BLaER1 treated with 17β-estradiol and CSF1 and Interleukin-3, amounts not matched to agents 10 nM and 100 nM (cell line): Measurements from ENCODE around the gene HDAC11.
A peak's percentile ranks its signal among the peaks of the same experiment; 100 is the strongest.

Source experiments
- H3K27ac ChIP-seq, 11 experiments: shearing (Covaris generic); formaldehyde crosslinking; 2 replicates each; pipeline ENCODE4 v1.8.1; 2022
- H3K27me3 ChIP-seq, 11 experiments: shearing (Covaris generic); formaldehyde crosslinking; 2 replicates each; pipeline ENCODE4 v1.8.1; 2022
- H3K36me3 ChIP-seq, 11 experiments: shearing (Covaris generic); formaldehyde crosslinking; 2 replicates each; pipeline ENCODE4 v1.8.1; 2022
- H3K4me1 ChIP-seq, 10 experiments: shearing (Covaris generic); formaldehyde crosslinking; 2 replicates each; pipeline ENCODE4 v1.8.1; 2022
- H3K4me2 ChIP-seq, 11 experiments: shearing (Covaris generic); formaldehyde crosslinking; 2 replicates each; pipeline ENCODE4 v1.8.1; 2022
- H3K4me3 ChIP-seq, 10 experiments: shearing (Covaris generic); formaldehyde crosslinking; 2 replicates each; pipeline ENCODE4 v1.8.1; 2022
- H3K9ac ChIP-seq, 11 experiments: shearing (Covaris generic); formaldehyde crosslinking; 2 replicates each; pipeline ENCODE4 v1.8.1; 2022
- H3K9me3 ChIP-seq, 11 experiments: shearing (Covaris generic); formaldehyde crosslinking; replicated peaks in 1 of 11; 2 replicates each; pipeline ENCODE4 v1.8.1; 2022
- H4K20me1 ChIP-seq, 11 experiments: shearing (Covaris generic); formaldehyde crosslinking; 2 replicates each; pipeline ENCODE4 v1.8.1; 2022
- Cebpa-rat ChIP-seq, 11 experiments: shearing (Covaris generic); IDR thresholded peaks; 2 replicates each; pipeline ENCODE4 v1.8.1; 2022

The HDAC11 gene

DNA sequence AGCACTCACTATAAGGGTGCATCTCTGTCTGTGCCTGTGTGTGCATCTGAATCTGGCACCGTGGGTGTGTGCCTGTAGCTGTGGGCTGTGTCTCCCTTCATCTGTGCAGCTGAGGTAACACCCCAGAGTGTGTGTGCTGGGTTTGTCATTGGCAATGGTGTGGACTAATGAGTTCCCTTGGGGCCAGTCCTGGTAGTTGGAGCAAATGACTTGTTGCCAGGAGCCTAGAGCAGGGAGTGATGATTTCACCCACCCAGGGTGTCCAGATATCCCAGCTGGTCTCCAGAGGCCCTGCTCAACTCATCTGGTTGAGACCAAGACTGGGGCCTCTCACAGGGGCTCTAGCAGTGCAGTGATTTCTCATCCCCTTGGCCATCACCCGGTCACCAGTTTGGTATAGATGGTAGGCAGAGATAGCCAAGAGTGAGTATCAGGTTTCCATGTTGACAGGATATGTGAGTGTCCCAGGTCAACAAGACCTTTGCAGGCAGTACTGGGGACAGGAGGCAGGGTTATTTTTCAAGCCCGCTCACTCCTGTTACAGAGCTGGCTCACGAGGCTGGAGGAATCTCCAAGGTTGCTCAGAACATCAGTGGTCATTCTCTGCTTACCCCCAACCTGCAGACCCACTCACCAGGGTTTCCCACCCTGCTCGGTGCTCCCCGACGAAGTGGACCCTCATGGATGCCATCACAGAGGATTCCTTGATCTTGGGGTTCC is 4.1 kb upstream of the HDAC11 start:
- no peak overlapping the region for H3K9ac ChIP-seq
- H3K36me3 ChIP-seq: no peaks in the 10 kb centered on the region
- H3K27me3 ChIP-seq: no peaks in the 10 kb centered on the region; a peak in 1 of 22 replicates
- peaks cover 15 to 20% (median 19%) of the 10 kb centered on the region in 10 experiments for H3K4me1 ChIP-seq
- no peak overlapping the region for H3K27ac ChIP-seq
- no peak overlapping the region for H3K4me3 ChIP-seq
- no peak for TF ChIP-seq Cebpa-rat (IDR thresholded peaks at IDR 0.05)
- no peaks in the 10 kb centered on the region for H3K9me3 ChIP-seq
- peak overlapping the region in 1 of 11 experiments; percentile 6; a peak in 2 of 22 replicates for H3K4me2 ChIP-seq
- no peaks in the 10 kb centered on the region; a peak in 1 of 22 replicates for H4K20me1 ChIP-seq

DNA sequence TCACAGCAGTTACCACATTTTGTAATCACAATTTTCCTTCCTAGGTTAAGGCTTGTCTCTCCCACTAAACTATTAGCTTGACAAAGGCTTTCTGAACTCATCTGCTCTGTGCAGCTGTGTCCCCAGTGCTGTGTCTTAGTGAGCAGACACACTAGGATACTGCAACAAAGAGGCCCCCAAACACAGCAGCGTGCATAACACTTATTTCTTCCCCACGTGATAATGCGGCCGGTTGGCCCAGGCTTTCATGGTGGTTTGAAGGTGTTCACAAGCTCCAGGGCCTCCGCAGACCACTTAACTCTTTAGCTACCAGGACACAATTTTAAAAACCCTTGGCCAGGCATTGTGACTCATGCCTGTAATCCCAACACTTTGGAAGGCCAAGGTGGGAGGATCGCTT is 2.2 kb upstream of the HDAC11 start:
- no peaks in the 10 kb centered on the region; a peak in 1 of 22 replicates for H3K27me3 ChIP-seq
- H3K4me3 ChIP-seq: no peak overlapping the region
- H3K9me3 ChIP-seq: no peaks in the 10 kb centered on the region
- no peak overlapping the region for H3K27ac ChIP-seq
- peaks cover 26 to 38% (median 37%) of the 10 kb centered on the region in 10 experiments for H3K4me1 ChIP-seq
- H3K4me2 ChIP-seq: no peak overlapping the region
- no peaks in the 10 kb centered on the region; a peak in 1 of 22 replicates for H4K20me1 ChIP-seq
- no peaks in the 10 kb centered on the region for H3K36me3 ChIP-seq
- H3K9ac ChIP-seq: no peak overlapping the region
- TF ChIP-seq Cebpa-rat (IDR thresholded peaks at IDR 0.05): no peak

DNA sequence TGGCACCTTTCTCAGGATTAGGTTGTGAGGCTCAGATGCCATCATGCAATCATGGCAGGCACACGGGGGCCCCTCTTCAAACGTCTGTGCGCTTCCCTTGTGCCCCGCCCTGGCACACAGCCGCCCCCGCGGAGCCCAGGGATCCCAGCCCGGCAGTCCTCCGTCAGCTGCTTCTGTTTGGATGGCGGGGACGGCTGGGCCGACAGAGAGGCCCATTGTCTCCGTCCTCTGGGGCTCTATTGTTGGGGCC is 849 bp upstream of the HDAC11 start:
- peak overlapping the region; percentile 59 to 79 (median 70) for H3K4me3 ChIP-seq
- no peaks in the 10 kb centered on the region for H3K36me3 ChIP-seq
- peak overlapping the region; percentile 82 to 92 (median 89) for H3K27ac ChIP-seq
- H3K4me1 ChIP-seq: peaks cover 32 to 51% (median 50%) of the 10 kb centered on the region in 10 experiments
- no peaks in the 10 kb centered on the region; a peak in 1 of 22 replicates for H4K20me1 ChIP-seq
- TF ChIP-seq Cebpa-rat (IDR thresholded peaks at IDR 0.05): no peak
- H3K27me3 ChIP-seq: no peaks in the 10 kb centered on the region; a peak in 1 of 22 replicates
- H3K4me2 ChIP-seq: peak overlapping the region; percentile 79 to 99 (median 93)
- H3K9ac ChIP-seq: peak overlapping the region; percentile 80 to 95 (median 87)
- no peaks in the 10 kb centered on the region for H3K9me3 ChIP-seq

DNA sequence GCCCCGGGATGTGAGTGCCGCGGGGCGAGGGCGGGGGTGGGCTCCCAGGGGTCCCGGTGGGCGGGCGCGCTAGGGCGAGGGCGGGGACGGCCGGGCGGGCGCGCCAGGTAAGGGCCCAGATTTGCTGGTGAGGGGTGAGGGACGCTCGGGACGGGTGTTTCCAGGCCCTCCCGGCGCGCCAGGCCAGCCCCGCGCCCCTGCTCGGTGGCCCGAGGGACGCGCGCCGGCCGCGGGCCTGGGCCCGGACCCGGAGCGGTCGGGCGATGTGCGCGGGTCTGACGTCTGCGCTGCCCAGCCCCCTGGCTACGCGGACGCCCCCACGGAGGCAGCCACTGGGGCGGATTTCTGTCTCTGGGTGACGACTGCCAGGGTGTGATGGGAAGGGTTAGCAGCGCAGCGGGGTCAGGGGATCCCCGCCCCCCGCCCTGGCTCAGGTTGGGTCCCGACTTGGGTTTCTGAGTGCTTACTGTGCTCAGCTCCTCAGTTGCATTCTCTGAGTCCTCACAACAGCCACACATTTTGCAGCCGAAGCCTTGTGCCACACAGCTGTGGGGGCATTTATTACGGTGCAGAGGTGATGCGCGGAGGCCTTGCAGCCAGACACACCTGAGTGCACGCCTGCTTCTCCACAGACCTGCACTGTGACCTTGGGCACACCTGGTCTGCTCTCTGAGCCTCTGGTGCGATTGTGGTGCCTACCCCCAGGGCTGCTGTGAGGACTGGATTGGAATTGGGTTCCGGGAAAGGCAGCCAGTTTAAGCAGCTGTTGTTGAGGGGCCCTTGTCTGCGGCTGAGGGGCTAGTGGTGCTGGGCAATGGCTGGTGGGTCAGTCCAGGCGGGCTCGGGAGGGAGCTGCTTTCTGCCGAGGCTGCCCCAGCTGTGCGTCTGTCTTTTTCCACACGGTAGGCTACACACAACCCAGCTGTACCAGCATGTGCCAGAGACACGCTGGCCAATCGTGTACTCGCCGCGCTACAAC is 523 bp downstream of the HDAC11 start:
- peak overlapping the region; percentile 61 to 90 (median 87) for H3K9ac ChIP-seq
- TF ChIP-seq Cebpa-rat (IDR thresholded peaks at IDR 0.05): no peak
- H3K36me3 ChIP-seq: no peaks in the 10 kb centered on the region
- peak overlapping the region; percentile 40 to 92 (median 57); a peak in 19 of 22 replicates for H3K27ac ChIP-seq
- H4K20me1 ChIP-seq: no peaks in the 10 kb centered on the region; a peak in 2 of 22 replicates
- peak overlapping the region; percentile 59 to 79 (median 70) for H3K4me3 ChIP-seq
- no peaks in the 10 kb centered on the region for H3K9me3 ChIP-seq
- H3K27me3 ChIP-seq: no peaks in the 10 kb centered on the region; a peak in 1 of 22 replicates
- peaks cover 45 to 65% (median 64%) of the 10 kb centered on the region in 10 experiments for H3K4me1 ChIP-seq
- peak overlapping the region; percentile 84 to 99 (median 97) for H3K4me2 ChIP-seq

DNA sequence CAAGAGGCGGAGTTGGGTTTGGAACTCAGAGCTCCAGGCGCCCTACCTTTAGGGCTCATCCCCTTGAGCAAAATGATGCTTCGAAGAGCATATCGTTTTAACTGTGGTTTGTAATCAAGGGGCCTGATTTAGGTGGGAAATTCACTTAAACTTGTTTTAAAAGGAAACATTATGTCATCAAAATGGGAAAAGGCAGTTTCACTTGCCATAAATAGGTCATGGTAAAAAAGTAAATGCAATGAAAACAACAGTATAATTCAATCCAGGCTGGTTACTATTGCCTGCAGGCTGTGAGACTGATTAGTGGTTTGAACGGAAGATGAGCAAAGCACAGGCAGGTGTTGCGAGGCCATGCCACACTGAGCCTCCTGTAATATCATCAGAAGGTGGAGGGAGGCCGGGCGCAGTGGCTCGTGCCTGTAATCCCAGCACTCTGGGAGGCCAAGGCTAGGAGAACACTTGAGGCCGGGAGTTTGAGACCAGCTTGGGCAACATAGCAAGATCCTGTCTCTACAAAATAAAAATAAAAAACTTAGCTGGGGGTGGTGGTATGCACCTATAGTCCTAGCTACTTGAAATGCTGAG is 2.1 kb downstream of the HDAC11 start:
- Histone ChIP-seq H3K9ac (peak overlapping the region in 1 of 11 experiments; percentile 7; a peak in 2 of 22 replicates), H3K4me2 (peak overlapping the region; percentile 82 to 99 (median 96); a peak in 21 of 22 replicates), H3K27me3 (no peaks in the 10 kb centered on the region; a peak in 1 of 22 replicates), H3K4me1 (peaks cover 51 to 72% (median 69%) of the 10 kb centered on the region in 10 experiments), H3K36me3 (no peaks in the 10 kb centered on the region), H4K20me1 (no peaks in the 10 kb centered on the region; a peak in 2 of 22 replicates), H3K4me3 (no peak overlapping the region), H3K9me3 (no peaks in the 10 kb centered on the region), H3K27ac (no peak overlapping the region)
- no peak for TF ChIP-seq Cebpa-rat (IDR thresholded peaks at IDR 0.05)

DNA sequence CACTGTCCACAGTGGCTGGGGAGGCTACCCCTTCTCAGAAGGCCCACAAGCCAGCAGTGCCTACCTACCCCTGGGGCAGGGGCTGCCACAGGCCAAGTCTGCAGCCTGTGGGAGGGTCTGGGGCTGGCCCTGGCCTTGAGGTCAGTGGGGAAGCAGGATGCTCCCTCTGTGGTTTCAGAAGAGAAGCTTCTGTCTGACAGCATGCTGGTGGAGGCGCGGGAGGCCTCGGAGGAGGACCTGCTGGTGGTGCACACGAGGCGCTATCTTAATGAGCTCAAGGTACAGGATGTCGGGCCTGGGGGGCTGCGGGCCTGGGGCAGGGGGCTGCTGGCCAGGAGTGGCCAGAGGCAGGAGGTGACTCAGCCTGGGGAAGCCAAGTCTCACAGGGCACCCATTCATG is 3.2 kb downstream of the HDAC11 start:
- H3K9ac ChIP-seq: no peak overlapping the region
- no peaks in the 10 kb centered on the region for H3K36me3 ChIP-seq
- no peak overlapping the region for H3K27ac ChIP-seq
- no peaks in the 10 kb centered on the region for H3K9me3 ChIP-seq
- H3K27me3 ChIP-seq: no peaks in the 10 kb centered on the region; a peak in 1 of 22 replicates
- no peak for TF ChIP-seq Cebpa-rat (IDR thresholded peaks at IDR 0.05)
- H3K4me2 ChIP-seq: peak overlapping the region in 10 of 11 experiments; percentile 22 to 99 (median 86); a peak in 16 of 22 replicates
- no peak overlapping the region for H3K4me3 ChIP-seq
- H3K4me1 ChIP-seq: peaks cover 51 to 71% (median 69%) of the 10 kb centered on the region in 10 experiments
- no peaks in the 10 kb centered on the region; a peak in 2 of 22 replicates for H4K20me1 ChIP-seq

DNA sequence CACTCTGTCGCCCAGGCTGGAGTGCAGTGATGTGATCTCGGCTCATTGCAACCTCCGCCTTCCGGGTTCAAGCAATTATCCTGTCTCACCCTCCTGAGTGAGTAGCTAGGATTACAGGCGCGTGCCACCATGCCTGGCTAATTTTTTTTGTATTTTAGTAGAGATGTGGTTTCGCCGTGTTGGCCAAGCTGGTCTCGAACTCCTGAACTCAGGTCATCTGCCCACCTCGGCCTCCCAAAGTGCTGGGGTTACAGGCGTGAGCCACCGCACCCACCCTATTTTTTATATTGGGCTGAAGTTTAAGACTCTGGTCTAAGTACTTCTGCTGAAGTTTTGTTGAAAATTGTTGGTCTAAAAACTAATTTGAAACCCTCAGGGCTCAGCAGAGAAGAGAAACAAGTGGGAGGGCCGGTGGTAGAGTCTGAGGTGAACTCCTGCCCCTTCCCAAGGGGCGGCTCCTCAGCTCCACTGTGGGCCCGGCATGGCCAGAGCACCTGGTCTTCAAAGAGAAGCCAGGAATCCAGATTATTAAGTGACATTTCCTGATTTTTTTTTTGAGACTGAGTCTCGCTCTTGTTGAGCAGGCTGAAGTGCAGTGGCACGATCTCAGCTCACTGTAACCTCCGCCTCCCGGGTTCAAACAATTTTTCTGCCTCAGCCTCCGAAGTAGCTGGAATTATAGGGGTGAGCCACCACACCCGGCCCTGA is 4.0 kb downstream of the HDAC11 start:
- peaks cover 43 to 65% (median 61%) of the 10 kb centered on the region in 10 experiments for H3K4me1 ChIP-seq
- H4K20me1 ChIP-seq: no peaks in the 10 kb centered on the region; a peak in 2 of 22 replicates
- no peak overlapping the region for H3K4me3 ChIP-seq
- H3K27me3 ChIP-seq: no peaks in the 10 kb centered on the region; a peak in 1 of 22 replicates
- peak overlapping the region in 5 of 11 experiments; percentile 33 to 53 (median 43); a peak in 8 of 22 replicates for H3K9ac ChIP-seq
- peak overlapping the region; percentile 80 to 99 (median 85); a peak in 21 of 22 replicates for H3K4me2 ChIP-seq
- TF ChIP-seq Cebpa-rat (IDR thresholded peaks at IDR 0.05): no peak
- H3K9me3 ChIP-seq: peaks cover 0 to 1% (median 0%) of the 10 kb centered on the region in 11 experiments; a peak in 3 of 22 replicates
- H3K27ac ChIP-seq: peak overlapping the region in 3 of 11 experiments; percentile 37 to 59 (median 53); a peak in 4 of 22 replicates
- 0 out of 22 replicates have a peak, but pooled peaks cover 0 to under 1% (median 0%) of the 10 kb centered on the region in 11 experiments for H3K36me3 ChIP-seq
